ENCODE measurements around the gene SPNS2.
A peak's percentile ranks its signal among the peaks of the same experiment; 100 is the strongest.

The SPNS2 gene

DNA sequence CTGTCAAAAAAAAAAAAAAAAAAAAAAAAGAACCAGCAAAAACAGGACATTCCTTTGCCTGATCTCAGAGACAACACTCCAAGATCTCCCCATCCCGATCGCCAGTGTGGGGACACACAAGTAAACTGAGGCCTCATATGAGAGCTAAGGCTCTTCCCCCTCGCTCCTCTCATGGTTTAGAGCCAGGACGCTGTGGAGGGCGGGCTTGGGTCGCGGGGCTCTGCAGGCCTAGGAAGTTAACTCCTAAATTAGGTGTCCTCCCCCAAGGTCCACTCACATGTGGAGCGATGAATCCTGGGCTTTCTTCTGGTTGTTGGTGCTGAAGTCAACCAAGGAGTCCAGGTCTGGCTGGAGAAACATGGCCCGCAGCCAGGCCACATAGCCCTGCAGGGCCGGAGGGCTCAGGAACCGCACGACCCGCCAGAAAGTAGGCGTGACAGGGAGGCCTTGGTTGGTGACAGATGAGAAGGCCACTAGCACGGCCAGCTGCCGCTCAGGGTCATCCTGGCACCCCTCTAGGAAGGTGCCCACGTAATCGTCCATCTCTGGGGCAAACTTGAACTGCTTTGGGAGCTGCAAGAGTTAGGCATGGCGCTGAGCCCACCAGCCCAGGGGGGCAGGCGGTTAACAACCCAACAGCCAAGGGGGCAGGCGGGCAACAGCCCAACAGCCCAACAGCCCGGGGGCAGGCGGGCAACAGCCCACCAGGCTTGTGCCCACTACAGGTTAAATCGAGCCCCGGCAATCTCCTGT lies 51.3 kb downstream of the SPNS2 start:
- DNase-seq (ENCODE audit: low read depth in 3 of 3): no peak

DNA sequence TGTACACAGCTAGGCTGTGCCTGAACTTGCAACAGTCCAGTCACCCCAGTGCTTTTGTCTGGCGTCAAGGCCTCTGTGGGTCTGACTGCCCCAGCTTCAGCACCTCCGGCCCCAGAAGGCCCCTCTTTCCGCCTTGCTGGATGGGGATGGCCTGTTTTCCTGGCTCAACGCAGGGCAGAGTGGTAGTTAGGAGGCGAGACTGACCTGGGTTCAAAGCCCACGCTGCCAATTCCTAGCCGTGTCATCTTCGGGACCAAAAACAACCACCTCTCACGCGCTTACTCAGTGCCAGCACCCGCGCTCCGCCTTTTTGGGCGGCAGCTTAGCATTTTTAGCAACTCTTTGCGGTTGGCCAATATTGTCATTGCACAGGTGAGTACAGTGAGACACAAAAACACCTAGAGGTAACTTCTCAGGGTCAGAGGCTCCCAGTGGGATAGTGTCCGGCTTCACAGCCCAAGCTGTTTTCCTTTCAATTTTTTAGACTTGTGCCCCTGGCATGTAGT lies 51.9 kb downstream of the SPNS2 start:
- no peak for DNase-seq (ENCODE audit: low read depth in 3 of 3)

DNA sequence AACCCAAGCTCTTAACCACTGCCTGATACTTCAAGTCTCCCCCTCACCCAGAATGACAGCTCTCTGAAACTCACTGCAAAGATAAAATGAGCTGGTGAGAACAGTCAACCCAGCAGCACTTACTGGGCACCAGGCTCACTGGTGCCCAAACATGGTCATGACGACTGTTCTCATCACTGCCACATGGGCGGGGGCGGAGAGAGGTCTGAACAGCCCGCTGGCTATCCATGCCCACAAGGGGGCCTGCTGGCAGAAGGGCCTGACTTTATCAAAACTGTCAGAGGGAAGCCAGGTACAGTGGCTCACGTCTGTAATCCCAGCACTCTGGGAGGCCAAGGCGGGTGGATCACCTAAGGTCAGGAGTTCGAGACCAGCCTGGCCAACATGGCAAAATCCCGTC lies 52.5 kb downstream of the SPNS2 start:
- peak in 1 of 3 donors; percentile 37 for DNase-seq (ENCODE audit: low read depth in 3 of 3)

DNA sequence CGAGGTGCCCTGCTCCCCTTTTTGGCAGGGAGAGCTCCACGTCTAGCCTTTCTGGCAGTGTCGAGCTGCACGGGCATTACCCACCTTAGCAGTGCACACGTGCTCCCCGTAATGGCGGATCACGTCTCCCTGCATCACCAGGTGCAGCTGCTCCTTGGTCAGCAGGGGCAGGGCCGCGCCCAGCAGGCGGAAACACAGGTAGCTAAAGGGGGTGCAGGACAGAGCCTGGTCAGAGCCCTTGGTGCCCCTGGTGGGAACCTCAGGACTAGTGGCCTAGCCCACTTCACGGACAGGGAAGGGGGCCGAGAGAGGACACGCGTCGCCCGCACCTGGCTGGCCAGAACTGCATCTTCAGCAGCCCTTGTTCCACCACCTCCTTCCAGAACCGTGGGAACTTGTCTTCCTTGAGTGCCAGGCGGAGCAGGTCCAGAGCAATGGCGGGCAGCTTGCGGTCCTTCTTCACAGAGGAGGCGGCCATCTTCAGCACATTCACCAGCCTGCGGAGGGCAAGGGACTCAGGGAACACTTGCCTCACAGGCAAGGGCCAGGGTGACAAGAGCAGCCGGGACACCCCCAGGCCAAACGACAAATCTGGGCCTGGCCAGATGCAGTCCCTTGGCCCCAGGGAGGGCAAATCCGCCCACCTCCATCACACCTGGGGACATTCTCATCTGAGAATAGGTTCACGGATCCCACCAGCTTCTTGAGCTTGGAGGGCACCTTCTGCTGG lies 53.3 kb downstream of the SPNS2 start:
- no peak for DNase-seq (ENCODE audit: low read depth in 3 of 3)

DNA sequence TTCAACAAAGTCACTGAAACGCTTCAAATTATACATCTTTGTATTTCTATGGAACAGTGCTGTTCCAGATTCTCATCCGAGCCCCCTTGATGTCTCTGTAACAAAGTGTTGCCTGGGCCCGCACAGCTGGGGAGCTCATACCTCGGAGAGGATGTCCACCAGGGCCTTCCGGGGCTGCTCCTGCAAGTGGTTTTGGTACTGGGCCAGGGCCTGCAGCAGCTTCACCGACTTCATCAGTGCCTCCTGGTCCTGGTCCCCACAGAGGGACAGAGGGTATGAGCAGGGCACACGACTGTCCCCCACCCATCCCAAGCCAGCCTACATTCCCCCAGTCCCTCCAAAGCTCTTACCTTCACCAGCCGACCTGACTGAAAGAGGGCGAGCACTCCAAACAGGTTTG lies 55.0 kb downstream of the SPNS2 start:
- no peak for DNase-seq (ENCODE audit: low read depth in 3 of 3)

DNA sequence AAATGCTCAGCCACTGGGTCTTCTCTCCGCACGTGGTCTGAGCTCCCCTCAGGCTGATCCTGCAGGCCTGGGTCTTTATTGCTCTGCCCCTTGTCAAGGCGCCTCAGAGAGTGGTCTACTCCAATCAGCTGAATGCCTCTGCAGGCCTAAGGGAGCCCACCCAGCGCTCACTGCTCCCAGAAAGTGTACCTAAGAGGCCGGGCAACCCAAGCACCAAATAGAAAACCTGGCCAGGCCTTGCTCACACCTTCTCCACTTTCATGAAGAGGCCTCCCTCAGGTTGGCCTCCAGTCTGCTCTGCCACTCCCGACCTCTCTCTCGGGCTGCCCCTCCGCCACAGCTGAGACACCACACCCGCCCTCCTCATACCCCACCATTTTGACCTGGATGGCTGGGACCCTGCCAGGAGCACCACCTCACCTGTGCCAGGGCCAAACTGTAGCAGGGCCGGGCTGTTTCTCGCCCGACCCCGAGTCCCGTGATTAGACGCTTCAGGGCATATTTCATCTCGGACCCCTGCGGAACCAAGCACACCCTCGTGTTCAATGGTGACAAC lies 55.8 kb downstream of the SPNS2 start:
- no peak for DNase-seq (ENCODE audit: low read depth in 3 of 3)

DNA sequence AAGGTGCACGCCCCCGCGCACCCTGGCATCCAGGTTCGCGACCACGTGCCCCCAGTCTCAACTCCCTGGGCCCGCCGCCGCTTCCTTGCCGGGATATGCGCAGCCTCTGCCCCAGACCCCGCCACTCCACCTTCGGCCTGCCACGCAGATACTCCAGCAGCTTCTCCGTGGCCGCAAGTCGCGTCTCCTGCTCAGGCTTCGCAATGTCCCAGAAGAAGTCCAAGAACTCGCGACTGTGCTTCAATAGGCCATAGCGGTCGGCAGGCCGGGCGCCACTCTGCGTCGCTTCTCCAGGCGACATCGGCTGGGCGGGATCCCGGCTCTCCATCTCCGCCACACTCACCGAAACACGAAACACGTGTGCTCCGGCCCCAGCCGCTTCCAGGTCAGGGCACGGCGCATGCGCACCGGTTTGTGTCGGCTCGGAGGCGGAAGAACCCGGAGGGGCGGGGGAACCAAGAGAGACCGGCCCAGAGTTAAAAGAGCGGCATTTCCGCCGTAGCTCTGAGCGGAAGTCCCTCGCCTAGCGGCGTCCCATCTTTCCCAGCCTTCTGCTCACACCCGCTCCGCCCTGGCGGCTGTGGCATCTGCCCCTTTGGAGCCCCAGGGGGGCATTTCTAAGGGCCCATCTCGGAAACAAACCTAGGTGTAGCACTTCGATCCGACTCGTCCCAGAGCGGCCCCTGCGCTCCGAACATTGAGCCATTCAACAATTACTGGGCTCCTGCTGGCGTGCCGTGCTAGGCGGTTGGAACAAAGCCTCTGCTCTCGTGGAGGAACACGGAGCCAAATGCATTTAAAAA lies 56.5 kb downstream of the SPNS2 start, which contains the start of gene MYBBP1A:
Gene MYBBP1A, minus strand, starts transcription at position 388 of the 803 bp plus-strand sequence. Its CDS starts 60 bp downstream, at position 328.
- peak; percentile 95 to 97 (median 96) for DNase-seq (ENCODE audit: low read depth in 3 of 3)

DNA sequence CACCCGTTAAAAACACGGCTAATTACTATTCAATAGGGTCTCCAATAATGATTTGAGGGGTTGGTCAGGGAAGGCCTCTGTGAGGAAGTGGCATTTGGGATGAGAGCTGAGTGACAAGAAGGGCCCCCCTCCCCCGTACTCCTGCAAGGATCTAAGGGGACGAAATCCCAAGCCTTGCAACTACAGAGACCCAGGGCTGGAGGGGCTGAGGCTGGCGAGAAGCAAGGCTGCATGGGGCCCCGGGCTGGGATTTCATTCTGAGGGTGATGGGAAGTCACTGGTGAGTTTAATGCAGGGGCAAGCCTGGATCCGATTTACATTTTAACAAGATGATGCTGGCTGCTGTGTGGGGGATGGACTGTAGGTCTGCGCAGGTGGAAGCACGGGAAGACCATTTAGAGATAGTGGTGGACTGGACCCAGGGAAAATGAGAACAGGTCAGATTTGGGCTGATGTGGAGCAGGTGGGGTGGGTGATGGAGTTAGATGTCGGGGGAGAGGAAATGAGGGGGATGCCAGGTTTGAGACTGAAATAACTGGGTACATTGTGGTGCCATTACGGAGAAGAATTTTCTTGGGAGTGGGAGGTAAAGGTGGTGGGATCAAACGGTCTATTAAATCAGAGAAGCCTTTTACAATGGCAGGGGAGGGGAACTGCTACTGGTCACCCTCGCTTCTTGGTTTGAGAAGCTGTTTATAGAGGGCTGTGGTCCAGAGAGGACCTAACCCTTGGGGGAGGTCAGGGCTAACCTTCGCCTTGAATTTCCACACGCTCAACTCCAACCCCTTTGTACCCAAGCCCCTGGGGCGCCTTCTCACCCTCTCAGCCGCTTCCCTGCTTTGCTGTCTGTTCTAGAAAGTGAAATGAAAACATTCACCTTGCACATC lies 57.4 kb downstream of the SPNS2 start:
- DNase-seq (ENCODE audit: low read depth in 3 of 3): no peak

DNA sequence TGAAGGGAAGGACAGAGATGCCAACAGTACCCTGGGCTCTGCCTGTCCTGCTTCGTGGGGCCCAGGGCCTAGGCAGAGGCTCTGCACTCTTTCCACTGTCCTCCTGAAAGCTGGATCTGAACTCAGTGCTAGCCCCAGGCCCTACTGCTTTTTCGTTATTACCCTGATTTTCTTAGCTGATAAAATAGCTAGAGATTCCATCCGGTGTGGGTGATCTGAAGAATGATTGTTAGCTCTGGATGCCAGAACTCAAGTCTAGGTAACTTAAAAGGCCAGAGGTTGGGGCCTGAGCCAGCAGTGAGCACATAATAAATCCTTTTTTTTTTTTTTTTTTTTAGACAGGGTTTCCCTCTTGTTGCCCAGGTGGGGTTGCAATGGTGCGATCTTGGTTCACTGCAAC lies 58.3 kb downstream of the SPNS2 start:
- DNase-seq (ENCODE audit: low read depth in 3 of 3): no peak

DNA sequence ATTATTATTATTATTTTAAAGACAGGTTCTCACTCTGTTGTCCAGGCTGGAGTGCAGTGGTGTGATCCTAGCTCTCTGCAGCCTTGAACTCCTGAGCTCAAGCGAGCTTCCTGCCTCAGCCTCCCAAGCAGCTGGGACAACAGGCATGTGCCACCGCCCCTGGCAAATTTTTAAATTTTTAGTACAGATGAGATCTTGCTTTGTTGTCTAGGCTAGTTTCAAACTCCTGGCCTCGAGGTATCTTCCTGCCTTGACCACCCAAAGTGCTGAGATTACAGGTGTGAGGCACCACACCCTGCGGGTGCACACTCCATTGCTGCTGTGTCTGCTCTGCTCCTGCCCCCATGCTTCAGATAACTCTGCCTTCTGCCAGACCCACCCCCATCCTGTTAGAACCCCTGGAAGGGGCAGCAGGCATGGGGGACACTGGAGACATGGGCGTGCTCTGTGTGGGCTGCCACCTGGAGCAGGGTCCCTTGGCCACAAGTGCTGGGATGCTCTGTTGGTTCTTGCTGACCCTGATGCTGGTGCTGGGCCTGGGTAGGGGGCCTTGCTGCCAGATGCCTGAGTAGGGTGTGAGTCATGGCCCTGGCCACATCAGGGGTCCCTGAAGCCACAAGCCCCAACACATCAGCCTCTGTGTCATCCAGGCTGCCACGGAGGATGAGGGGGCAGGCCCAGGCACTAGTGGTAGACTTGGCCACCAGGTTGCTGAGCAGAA lies 59.1 kb downstream of the SPNS2 start:
- DNase-seq (ENCODE audit: low read depth in 3 of 3): no peak

DNA sequence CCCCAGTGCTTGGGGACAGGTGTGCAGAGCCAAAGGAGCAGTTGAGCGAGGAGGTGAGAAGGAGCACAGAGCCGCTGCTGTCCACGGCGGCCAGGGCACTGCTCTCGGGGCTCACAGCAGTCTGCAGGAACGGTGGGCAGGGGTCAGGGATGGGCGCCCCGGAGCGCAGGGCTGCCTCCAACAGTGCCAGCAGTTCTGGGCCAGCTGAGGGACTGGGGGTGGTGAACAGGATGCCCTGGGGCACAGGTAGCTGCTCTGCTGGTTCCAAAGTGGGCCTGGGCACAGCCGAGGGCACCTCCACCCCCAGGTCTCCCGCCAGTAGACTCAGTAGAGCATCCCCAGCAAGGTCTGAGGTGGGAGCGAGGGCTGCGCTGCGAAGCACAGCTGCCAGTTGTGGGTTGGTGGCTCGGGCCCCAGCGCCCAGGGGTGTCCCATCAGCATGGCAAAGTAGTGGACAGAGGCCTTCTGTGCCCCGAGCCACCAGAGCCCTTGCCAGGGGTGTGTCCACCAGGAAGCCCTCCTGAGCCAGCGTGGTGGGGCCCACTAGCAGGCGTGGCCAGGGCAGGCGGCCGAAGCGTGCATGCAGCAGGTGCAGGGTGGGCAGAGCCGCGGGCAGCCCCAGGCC lies 59.8 kb downstream of the SPNS2 start:
- DNase-seq (ENCODE audit: low read depth in 3 of 3): no peak

DNA sequence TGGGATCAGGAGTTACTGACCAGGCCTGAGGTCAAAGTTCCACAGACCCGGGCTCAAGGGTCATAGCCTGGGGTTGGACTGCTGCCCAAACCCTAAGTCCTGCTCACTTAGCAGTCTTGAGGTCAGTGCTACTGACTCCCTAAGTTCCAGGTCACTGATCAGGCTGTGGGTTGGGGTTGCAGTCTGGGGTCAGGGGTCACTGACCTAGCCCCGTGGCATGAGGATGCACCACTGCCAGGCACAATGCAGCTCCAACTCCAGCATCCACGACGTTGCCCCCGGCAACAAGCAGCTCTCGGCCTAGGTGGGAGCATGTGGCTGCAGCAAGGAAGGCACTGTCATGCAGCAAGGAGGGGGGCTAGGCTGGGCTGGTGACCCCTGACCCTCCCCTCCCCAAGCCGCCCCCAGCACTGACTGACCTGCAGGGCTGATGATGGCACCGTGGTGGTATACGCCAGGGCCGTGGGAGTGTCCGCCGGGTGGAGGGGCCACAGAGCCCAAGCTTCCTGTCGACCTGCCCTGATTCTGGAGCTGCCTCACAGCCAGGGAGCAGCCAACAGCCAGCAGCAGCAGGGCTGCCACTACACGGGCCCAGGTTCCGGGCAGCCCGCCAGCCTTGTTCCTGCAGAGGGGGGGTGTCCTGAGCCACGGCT lies 60.6 kb downstream of the SPNS2 start:
- no peak for DNase-seq (ENCODE audit: low read depth in 3 of 3)

DNA sequence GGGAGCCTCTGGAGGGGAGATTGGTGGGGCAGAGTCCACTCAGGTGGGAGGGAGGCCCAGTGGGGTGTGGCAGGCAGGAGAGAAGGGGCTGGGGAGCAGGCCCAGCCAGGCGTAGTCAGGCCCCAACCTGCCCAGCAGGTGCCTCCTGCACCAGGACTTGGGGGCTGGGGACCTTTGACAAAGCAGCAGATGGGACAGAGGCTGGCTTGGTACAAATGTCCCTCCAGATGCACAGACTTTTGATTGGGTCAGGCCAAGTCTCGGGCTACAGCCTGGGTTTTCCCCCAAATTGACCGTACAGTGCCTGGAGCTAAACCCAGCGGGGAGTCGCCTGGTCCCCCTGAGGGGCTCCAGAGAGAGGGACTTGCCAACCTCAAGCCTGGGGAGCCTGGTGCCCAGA lies 61.3 kb downstream of the SPNS2 start:
- DNase-seq (ENCODE audit: low read depth in 3 of 3): no peak

DNA sequence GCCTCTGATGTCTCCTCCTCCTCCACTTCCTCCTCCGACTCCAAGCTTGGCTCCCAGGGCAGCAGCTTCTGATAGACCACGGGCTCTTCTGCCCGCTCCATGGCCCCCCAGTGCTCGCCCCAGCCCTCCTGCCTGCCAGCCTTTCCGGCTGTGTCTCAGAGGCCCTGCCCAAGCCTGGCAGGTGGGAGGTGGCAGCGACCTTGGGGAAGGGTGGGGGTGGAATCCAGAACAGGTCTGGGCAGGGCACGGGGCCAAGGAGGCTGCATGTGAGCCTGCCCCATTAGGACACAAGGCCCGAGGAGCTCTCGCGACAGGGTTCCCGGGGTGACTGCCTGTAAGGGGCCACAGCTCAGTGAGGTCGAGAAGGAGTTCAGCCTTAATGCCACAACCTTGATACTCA lies 61.7 kb downstream of the SPNS2 start, which contains the start of gene GGT6:
Gene GGT6, minus strand, starts transcription at position 157 of the 400 bp plus-strand sequence. Its CDS starts 56 bp downstream, at position 101.
- no peak for DNase-seq (ENCODE audit: low read depth in 3 of 3)

DNA sequence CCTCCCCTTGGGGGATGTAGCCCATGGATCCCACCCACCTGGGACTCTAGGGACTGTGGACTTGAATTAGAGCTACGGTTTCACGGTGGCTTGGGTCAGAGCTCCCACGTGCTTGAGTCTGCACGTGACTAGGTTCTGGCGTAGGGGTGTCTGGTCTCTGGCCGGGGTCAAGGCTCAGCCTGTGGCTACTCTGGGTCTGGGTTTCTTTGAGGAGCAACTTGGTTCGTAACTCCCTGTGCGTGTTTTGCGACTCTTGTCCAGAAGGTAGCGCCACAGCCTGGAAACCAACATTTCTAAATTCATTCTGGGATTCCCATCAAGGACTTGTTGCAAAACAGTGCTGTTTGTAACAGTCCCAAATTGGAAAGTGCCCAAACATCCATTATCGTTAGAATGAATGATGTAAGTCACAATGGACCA lies 62.2 kb downstream of the SPNS2 start:
- no peak for DNase-seq (ENCODE audit: low read depth in 3 of 3)

DNA sequence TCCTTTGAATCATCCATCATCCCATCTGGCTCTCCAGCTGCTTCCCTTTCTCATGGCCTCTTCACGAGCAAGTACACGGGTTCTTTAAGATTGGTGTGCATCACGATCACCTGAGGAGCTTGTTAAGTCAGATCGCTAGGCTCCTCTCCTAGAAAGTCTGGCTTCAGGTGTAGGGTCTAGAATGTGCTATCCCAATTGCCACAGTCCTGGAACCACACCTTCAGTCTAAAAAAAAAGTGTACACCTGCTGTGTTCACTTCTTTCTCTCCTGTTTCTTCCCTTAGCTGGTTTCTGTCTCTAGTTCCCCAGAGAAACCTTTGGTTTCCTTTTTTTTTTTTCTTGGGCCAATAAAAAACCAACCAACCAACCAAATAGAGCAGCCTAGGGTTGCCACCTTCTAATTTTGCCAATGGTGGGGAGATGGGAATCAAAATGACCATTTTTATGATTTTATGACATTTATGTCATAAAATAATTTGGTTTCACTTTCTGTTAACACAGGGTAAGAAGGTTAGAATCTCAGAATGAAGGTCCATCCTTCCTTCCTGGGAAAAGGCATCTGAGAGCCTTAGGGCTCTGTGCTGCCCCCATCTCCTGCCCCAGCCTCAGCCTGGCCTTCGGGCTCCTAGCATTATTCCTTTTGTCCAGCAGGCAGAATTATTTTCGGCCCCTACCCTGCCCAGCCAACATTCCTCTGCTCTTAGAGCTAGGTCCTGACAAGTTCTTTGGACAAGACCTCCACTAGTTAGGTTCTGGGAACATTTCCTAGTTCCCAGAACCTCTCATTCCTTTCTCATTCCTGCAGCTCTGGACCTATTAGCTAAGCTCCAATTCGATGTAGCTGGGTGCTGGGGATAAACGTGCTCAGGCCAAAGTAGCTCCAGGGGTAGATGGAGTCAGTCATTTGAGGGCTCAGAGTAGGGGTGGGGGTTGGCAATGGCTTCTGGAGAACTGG lies 63.6 kb downstream of the SPNS2 start:
- DNase-seq (ENCODE audit: low read depth in 3 of 3): no peak

DNA sequence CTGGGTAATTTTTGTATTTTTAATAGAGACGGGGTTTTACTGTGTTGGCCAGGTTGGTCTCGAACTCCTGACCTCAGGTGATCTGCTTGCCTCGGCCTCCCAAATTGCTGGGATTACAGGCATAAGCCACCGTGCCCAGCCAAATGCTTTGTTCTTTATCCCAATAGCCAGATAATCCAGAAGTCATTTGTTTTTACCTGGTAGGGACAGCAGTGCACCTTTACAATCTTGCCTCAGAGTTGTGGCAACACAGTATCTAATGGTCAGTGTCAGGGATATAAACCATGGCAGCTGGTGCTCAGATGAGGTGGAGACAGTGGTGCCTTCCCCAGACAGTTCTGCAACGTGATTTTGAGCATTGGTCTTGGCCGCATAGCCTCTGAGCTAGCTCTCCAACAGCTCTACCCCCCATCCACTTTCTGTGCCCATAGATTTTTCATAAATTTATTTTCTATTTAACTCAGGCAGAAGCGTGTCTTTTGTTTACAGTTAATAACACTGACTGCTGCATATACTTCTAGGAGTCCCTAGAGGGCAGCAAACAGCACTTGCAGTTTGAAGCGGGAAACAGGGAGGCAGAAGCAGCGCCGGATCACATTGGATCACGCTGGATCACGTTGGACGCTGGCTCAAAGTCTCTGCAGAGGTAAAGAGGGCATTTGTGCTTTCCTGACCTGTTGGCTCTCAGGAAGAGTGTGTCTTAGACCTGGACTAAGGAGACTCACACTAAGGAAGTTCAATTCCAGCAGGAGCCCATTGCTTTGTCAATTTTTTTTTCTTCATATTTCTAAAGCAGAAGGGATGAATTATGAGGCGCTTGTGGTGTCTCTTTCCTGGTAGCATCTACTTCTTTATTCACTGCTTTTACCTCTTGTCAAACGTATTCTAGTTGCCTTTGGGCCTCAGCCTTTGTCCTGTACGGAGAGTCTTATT lies 66.8 kb downstream of the SPNS2 start:
- DNase-seq (ENCODE audit: low read depth in 3 of 3): peak in 2 of 3 donors; percentile 29 to 42
